Neural progenitor cell (in vitro differentiated cells): ENCODE measurements around the gene GPR180.

Experiments
- CTCF ChIP-seq: fragments of 200-600 bp; sonication (generic); IDR thresholded peaks from 2 replicates; pipeline ENCODE4 v1.5.1; 2017; ENCODE audit warnings: antibody characterized with exemption, mild to moderate bottlenecking
- EZH2 ChIP-seq: fragments of 200-600 bp; sonication (generic); IDR thresholded peaks from 2 replicates; pipeline ENCODE4 v1.6.1; 2017; ENCODE audit warnings: antibody characterized with exemption, mild to moderate bottlenecking, moderate library complexity

- TF ChIP-seq CTCF (no peak), EZH2 (no peak)
These were observed 63.2 kb downstream of the GPR180 start for GRCh38 chr13:94664889-94665288.
